Omental fat pad (tissue), 4 donors: ENCODE data around the gene PPP6R2. TPM values are rescaled to one million over a fixed set of nuclear protein-coding genes. Genes with fewer than 3 reads are reported as not detected.
"Not testable (repeated sequence)": the region's sequence is repeated elsewhere in the genome, so short reads cannot be mapped to it uniquely, and the experiment has no call there.

Experiments
- ATAC-seq: fragments of 150-250 bp; one replicate; pipeline ENCODE4 v1.9.1; 2016; ENCODE audit warnings: mild to moderate bottlenecking, moderate library complexity; ENCODE audit not compliant: low FRiP score
- DNase-seq: peaks from one replicate; pipeline ENCODE4 v3.0.0-alpha.2; 2019; ENCODE audit warnings: low spot score
- CTCF ChIP-seq, 3 donors: fragments of 450-650 bp; IDR thresholded peaks; one replicate each; pipeline ENCODE4 v1.5.1; 2016 to 2017; ENCODE audit warnings: antibody characterized with exemption in 3 of 3, mild to moderate bottlenecking in 3 of 3, moderate library complexity in 2 of 3
- total RNA-seq, 4 donors: library from RNA; depleted of rRNA; stranded (reverse); fragments of >200 nt; gene quantifications; one replicate each; pipeline ENCODE4 v1.1.0, GENCODE V29; 2016

Gene PPP6R2
- total RNA-seq, 4 donors from 2014 or later = 35.6 to 64.6 (median 41.7) TPM

- ATAC-seq (no peak), DNase-seq (no peak)
- no peak for TF ChIP-seq CTCF (IDR thresholded peaks at IDR 0.05)
These were observed 24.3 kb upstream of the PPP6R2 start for GRCh38 chr22:50318698-50319411.

GRCh38 chr22:50319503-50319951 is 23.6 kb upstream of the PPP6R2 start:
- ATAC-seq (no peak), DNase-seq (no peak)
- no peak for TF ChIP-seq CTCF (IDR thresholded peaks at IDR 0.05)

GRCh38 chr22:50320116-50320515 is 23.0 kb upstream of the PPP6R2 start:
- no peak for ATAC-seq
- no peak for TF ChIP-seq CTCF (IDR thresholded peaks at IDR 0.05)
- no peak for DNase-seq

GRCh38 chr22:50320671-50321325 is 22.3 kb upstream of the PPP6R2 start:
- ATAC-seq (no peak), DNase-seq (no peak)
- no peak for TF ChIP-seq CTCF (IDR thresholded peaks at IDR 0.05)

GRCh38 chr22:50322382-50323104 is 20.6 kb upstream of the PPP6R2 start:
- not testable (repeated sequence) for DNase-seq, ATAC-seq

- ATAC-seq (no peak), DNase-seq (no peak)
- no peak for TF ChIP-seq CTCF (IDR thresholded peaks at IDR 0.05)
These were observed 19.2 kb upstream of the PPP6R2 start for GRCh38 chr22:50323900-50324299.

- ATAC-seq (no peak), DNase-seq (no peak)
- no peak for TF ChIP-seq CTCF (IDR thresholded peaks at IDR 0.05)
These were observed 17.5 kb upstream of the PPP6R2 start for GRCh38 chr22:50325444-50326224.
